GM23338 (cell line): ENCODE results near the gene TMEM53. TPM values are rescaled to one million over a fixed set of nuclear protein-coding genes. Genes with fewer than 3 reads are reported as not detected.

Source experiments
- ATAC-seq: fragments of 200-7000 bp; cut with Tn5 transposase; 3 replicates; pipeline ENCODE4 v1.9.1; 2020
- DNase-seq: peaks from one replicate; pipeline ENCODE4 v3.0.0-alpha.2; 2015; ENCODE audit warnings: low spot score
- H2AFZ ChIP-seq: fragments of 200-600 bp; sonication (generic); 2 replicates; pipeline ENCODE4 v1.8.0; 2016; ENCODE audit warnings: antibody characterized with exemption, mild to moderate bottlenecking, moderate library complexity
- H3F3A ChIP-seq: fragments of 200-600 bp; sonication (generic); replicated peaks from 2 replicates; pipeline ENCODE4 v1.8.0; 2017; ENCODE audit warnings: antibody characterized with exemption, mixed run types, low read depth
- H3K27ac ChIP-seq: fragments of 200-600 bp; sonication (generic); 2 replicates; pipeline ENCODE4 v1.6.1; 2016; ENCODE audit warnings: low read depth
- H3K27me3 ChIP-seq: fragments of 200-600 bp; sonication (generic); 2 replicates; pipeline ENCODE4 v1.8.0; 2016; ENCODE audit warnings: mild to moderate bottlenecking, mixed run types, moderate library complexity; ENCODE audit not compliant: insufficient read depth
- H3K36me3 ChIP-seq: fragments of 200-600 bp; sonication (generic); 2 replicates; pipeline ENCODE4 v1.8.0; 2016; ENCODE audit warnings: mild to moderate bottlenecking; ENCODE audit not compliant: insufficient read depth
- H3K4me1 ChIP-seq: fragments of 200-600 bp; sonication (generic); 2 replicates; pipeline ENCODE4 v1.8.0; 2016; ENCODE audit warnings: mild to moderate bottlenecking, moderate library complexity; ENCODE audit not compliant: insufficient read depth
- H3K4me2 ChIP-seq: fragments of 200-600 bp; sonication (generic); 2 replicates; pipeline ENCODE4 v1.7.1; 2017; ENCODE audit warnings: mixed run types
- H3K4me3 ChIP-seq: fragments of 200-600 bp; sonication (generic); 2 replicates; pipeline ENCODE4 v1.6.1; 2016; ENCODE audit warnings: mixed run types
- H3K79me2 ChIP-seq: fragments of 200-600 bp; sonication (generic); replicated peaks from 2 replicates; pipeline ENCODE4 v1.8.0; 2017; ENCODE audit warnings: mild to moderate bottlenecking; ENCODE audit not compliant: insufficient read depth
- H3K9me2 ChIP-seq: fragments of 200-600 bp; sonication (generic); 2 replicates; pipeline ENCODE4 v1.8.0; 2017; ENCODE audit not compliant: insufficient read depth
- H4K20me1 ChIP-seq: fragments of 200-600 bp; sonication (generic); replicated peaks from 2 replicates; pipeline ENCODE4 v1.8.0; 2017; ENCODE audit warnings: mild to moderate bottlenecking; ENCODE audit not compliant: insufficient read depth
- H3K27ac Mint-ChIP-seq: 2 replicates; pipeline ENCODE4 v1.8.0; 2020; ENCODE audit warnings: inconsistent platforms, mild to moderate bottlenecking, moderate library complexity, mixed read lengths
- H3K27me3 Mint-ChIP-seq: 3 replicates; pipeline ENCODE4 v1.8.0; 2022; ENCODE audit warnings: low read depth, mild to moderate bottlenecking, moderate library complexity, mixed read lengths, inconsistent platforms; ENCODE audit not compliant: insufficient read depth, poor library complexity
- H3K36me3 Mint-ChIP-seq: 3 replicates; pipeline ENCODE4 v1.8.0; 2021; ENCODE audit warnings: low read depth, mild to moderate bottlenecking, inconsistent platforms, moderate library complexity, mixed read lengths
- H3K4me1 Mint-ChIP-seq: 3 replicates; pipeline ENCODE4 v1.8.0; 2020; ENCODE audit warnings: mild to moderate bottlenecking, inconsistent platforms, mixed read lengths
- H3K4me3 Mint-ChIP-seq: 3 replicates; pipeline ENCODE4 v1.8.0; 2021; ENCODE audit warnings: moderate library complexity, mild to moderate bottlenecking, inconsistent platforms, mixed read lengths
- H3K9me3 Mint-ChIP-seq: 3 replicates; pipeline ENCODE4 v1.8.0; 2020; ENCODE audit warnings: moderate library complexity, mild to moderate bottlenecking, inconsistent platforms, mixed read lengths
- EZH2phosphoT487 ChIP-seq: fragments of 200-600 bp; sonication (generic); IDR thresholded peaks from one replicate; pipeline ENCODE4 v1.8.1; 2018; ENCODE audit warnings: antibody characterized with exemption; ENCODE audit not compliant: unreplicated experiment
- JUNB ChIP-seq: IDR thresholded peaks from one replicate; pipeline ENCODE4 v1.6.1; 2016; ENCODE audit warnings: antibody characterized with exemption; ENCODE audit not compliant: unreplicated experiment
- NANOG ChIP-seq: IDR thresholded peaks from 2 replicates; pipeline ENCODE4 v1.6.1; 2016; ENCODE audit warnings: antibody characterized with exemption, borderline replicate concordance
- STAT1 ChIP-seq: IDR thresholded peaks from one replicate; pipeline ENCODE4 v1.6.1; 2016; ENCODE audit warnings: antibody characterized with exemption; ENCODE audit not compliant: unreplicated experiment
- polyA plus RNA-seq: library from polyadenylated mRNA; unstranded; fragments of >200 nt; fragmentation: Nextera tagmentation; extraction: Ambion mirVana; gene quantifications from 2 replicates; pipeline ENCODE4 v1.2.1, GENCODE V29; 2016
- total RNA-seq: library from RNA; depleted of rRNA; stranded (reverse); fragments of >200 nt; shearing (Covaris generic); gene quantifications from 2 replicates; pipeline ENCODE4 v1.2.3, GENCODE V29; 2014
- TF ChIP-seq, protein P1 (sequence below): IDR thresholded peaks from one replicate; pipeline ENCODE4 v1.6.1; 2018; ENCODE audit warnings: antibody characterized with exemption; ENCODE audit not compliant: unreplicated experiment
- TF ChIP-seq, protein P2 (sequence below): fragments of 250-450 bp; sonication (Bioruptor Pico); IDR thresholded peaks from 2 replicates; pipeline ENCODE4 v1.5.0; 2020; ENCODE audit warnings: mild to moderate bottlenecking, moderate library complexity
- TF ChIP-seq, protein P3 (sequence below), 2 experiments: fragments of 200-600 bp in 1 of 2; sonication (generic) in 1 of 2; conservative IDR thresholded peaks; 2 replicates each; pipeline versions ENCODE4 v1.5.1 to v1.6.1; 2016 to 2017; ENCODE audit warnings: antibody characterized with exemption in 2 of 2, low read depth in 2 of 2, mild to moderate bottlenecking in 2 of 2, moderate library complexity in 1 of 2

TMEM53 gene
- total and polyA plus RNA-seq, 2 experiments from 2014 or later, result 15.4 to 20.8 TPM

DNA sequence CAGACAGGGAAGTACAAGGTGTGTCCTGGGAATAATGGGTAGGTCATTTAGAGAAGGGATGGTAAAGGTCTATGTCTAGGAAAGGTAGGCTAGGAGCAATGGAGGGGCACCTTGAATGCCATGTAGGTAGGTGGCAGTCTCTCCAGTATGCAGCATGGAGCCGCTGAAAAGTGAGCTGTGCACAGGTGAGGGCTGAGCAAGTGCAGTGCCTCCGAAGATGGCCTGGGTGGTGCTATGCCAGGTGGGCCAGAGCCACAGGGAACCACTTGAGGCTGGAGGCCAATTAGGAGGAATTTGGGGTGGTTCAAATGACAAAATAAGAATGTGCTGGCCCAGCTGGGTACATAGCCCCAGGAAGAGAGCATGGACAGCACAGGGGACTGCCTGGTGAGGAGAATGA lies 31.7 kb upstream of the TMEM53 start:
- Histone ChIP-seq H3K79me2 (no peaks in the 10 kb centered on the region), H4K20me1 (no peaks in the 10 kb centered on the region), H3K4me2 (no peak overlapping the region), H3K27ac (no peak overlapping the region), H3K9me2 (no peaks in the 10 kb centered on the region; the same call in 1 of the 2 replicates), H3K36me3 (no peaks in the 10 kb centered on the region), H2AFZ (no peak overlapping the region), H3F3A (peaks cover 3% of the 10 kb centered on the region), H3K27me3 (no peaks in the 10 kb centered on the region), H3K4me1 (no peaks in the 10 kb centered on the region; the same call in 1 of the 2 replicates), H3K4me3 (no peak overlapping the region)
- Mint-ChIP-seq H3K27me3 (peaks cover 9% of the 10 kb centered on the region), H3K36me3 (peaks cover 11% of the 10 kb centered on the region), H3K4me3 (no peak overlapping the region; the same call in 2 of the 3 replicates), H3K27ac (no peak overlapping the region), H3K4me1 (peaks cover 15% of the 10 kb centered on the region), H3K9me3 (peaks cover 13% of the 10 kb centered on the region)
- DNase-seq (no peak), ATAC-seq (peak; percentile 46)
- TF ChIP-seq EZH2phosphoT487 (no peak), NANOG (no peak), JUNB (no peak)

DNA sequence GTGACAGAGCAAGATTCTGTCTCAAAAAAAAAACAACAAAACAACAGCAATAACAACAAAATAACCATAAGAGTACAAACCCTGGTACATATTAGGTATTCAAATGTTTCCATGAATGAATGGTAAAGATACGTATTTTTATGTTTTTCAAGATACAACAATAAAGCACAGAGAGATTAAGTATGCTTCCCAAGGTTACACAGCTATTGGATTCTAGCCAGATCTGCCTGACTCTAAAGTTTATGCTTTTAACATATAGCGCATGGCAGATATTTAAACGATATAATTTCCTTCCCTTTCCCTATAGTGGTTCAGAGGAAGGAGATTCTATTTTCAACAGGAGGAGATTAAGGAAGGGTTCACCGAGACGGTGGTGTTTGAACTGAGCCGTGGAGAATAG lies 31.2 kb upstream of the TMEM53 start:
- Histone ChIP-seq H4K20me1 (no peaks in the 10 kb centered on the region), H3K4me3 (no peak overlapping the region), H3K27ac (no peak overlapping the region), H3K27me3 (no peaks in the 10 kb centered on the region), H3K9me2 (no peaks in the 10 kb centered on the region; the same call in 1 of the 2 replicates), H3K79me2 (no peaks in the 10 kb centered on the region), H3K36me3 (no peaks in the 10 kb centered on the region), H3K4me1 (no peaks in the 10 kb centered on the region; the same call in 1 of the 2 replicates), H3F3A (peaks cover 3% of the 10 kb centered on the region), H2AFZ (no peak overlapping the region), H3K4me2 (no peak overlapping the region)
- no peak for DNase-seq
- no peak overlapping the region for H3K27ac Mint-ChIP-seq
- TF ChIP-seq, protein P1, sequence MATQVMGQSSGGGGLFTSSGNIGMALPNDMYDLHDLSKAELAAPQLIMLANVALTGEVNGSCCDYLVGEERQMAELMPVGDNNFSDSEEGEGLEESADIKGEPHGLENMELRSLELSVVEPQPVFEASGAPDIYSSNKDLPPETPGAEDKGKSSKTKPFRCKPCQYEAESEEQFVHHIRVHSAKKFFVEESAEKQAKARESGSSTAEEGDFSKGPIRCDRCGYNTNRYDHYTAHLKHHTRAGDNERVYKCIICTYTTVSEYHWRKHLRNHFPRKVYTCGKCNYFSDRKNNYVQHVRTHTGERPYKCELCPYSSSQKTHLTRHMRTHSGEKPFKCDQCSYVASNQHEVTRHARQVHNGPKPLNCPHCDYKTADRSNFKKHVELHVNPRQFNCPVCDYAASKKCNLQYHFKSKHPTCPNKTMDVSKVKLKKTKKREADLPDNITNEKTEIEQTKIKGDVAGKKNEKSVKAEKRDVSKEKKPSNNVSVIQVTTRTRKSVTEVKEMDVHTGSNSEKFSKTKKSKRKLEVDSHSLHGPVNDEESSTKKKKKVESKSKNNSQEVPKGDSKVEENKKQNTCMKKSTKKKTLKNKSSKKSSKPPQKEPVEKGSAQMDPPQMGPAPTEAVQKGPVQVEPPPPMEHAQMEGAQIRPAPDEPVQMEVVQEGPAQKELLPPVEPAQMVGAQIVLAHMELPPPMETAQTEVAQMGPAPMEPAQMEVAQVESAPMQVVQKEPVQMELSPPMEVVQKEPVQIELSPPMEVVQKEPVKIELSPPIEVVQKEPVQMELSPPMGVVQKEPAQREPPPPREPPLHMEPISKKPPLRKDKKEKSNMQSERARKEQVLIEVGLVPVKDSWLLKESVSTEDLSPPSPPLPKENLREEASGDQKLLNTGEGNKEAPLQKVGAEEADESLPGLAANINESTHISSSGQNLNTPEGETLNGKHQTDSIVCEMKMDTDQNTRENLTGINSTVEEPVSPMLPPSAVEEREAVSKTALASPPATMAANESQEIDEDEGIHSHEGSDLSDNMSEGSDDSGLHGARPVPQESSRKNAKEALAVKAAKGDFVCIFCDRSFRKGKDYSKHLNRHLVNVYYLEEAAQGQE, result no peak
- TF ChIP-seq STAT1 (no peak), JUNB (no peak)
- TF ChIP-seq, protein P2, sequence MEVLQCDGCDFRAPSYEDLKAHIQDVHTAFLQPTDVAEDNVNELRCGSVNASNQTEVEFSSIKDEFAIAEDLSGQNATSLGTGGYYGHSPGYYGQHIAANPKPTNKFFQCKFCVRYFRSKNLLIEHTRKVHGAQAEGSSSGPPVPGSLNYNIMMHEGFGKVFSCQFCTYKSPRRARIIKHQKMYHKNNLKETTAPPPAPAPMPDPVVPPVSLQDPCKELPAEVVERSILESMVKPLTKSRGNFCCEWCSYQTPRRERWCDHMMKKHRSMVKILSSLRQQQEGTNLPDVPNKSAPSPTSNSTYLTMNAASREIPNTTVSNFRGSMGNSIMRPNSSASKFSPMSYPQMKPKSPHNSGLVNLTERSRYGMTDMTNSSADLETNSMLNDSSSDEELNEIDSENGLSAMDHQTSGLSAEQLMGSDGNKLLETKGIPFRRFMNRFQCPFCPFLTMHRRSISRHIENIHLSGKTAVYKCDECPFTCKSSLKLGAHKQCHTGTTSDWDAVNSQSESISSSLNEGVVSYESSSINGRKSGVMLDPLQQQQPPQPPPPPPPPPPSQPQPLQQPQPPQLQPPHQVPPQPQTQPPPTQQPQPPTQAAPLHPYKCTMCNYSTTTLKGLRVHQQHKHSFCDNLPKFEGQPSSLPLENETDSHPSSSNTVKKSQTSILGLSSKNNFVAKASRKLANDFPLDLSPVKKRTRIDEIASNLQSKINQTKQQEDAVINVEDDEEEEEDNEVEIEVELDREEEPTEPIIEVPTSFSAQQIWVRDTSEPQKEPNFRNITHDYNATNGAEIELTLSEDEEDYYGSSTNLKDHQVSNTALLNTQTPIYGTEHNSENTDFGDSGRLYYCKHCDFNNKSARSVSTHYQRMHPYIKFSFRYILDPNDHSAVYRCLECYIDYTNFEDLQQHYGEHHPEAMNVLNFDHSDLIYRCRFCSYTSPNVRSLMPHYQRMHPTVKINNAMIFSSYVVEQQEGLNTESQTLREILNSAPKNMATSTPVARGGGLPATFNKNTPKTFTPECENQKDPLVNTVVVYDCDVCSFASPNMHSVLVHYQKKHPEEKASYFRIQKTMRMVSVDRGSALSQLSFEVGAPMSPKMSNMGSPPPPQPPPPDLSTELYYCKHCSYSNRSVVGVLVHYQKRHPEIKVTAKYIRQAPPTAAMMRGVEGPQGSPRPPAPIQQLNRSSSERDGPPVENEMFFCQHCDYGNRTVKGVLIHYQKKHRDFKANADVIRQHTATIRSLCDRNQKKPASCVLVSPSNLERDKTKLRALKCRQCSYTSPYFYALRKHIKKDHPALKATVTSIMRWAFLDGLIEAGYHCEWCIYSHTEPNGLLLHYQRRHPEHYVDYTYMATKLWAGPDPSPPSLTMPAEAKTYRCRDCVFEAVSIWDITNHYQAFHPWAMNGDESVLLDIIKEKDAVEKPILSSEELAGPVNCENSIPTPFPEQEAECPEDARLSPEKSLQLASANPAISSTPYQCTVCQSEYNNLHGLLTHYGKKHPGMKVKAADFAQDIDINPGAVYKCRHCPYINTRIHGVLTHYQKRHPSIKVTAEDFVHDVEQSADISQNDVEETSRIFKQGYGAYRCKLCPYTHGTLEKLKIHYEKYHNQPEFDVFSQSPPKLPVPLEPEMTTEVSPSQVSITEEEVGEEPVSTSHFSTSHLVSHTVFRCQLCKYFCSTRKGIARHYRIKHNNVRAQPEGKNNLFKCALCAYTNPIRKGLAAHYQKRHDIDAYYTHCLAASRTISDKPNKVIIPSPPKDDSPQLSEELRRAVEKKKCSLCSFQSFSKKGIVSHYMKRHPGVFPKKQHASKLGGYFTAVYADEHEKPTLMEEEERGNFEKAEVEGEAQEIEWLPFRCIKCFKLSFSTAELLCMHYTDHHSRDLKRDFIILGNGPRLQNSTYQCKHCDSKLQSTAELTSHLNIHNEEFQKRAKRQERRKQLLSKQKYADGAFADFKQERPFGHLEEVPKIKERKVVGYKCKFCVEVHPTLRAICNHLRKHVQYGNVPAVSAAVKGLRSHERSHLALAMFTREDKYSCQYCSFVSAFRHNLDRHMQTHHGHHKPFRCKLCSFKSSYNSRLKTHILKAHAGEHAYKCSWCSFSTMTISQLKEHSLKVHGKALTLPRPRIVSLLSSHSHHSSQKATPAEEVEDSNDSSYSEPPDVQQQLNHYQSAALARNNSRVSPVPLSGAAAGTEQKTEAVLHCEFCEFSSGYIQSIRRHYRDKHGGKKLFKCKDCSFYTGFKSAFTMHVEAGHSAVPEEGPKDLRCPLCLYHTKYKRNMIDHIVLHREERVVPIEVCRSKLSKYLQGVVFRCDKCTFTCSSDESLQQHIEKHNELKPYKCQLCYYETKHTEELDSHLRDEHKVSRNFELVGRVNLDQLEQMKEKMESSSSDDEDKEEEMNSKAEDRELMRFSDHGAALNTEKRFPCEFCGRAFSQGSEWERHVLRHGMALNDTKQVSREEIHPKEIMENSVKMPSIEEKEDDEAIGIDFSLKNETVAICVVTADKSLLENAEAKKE, result no peak
- TF ChIP-seq, protein P3, sequence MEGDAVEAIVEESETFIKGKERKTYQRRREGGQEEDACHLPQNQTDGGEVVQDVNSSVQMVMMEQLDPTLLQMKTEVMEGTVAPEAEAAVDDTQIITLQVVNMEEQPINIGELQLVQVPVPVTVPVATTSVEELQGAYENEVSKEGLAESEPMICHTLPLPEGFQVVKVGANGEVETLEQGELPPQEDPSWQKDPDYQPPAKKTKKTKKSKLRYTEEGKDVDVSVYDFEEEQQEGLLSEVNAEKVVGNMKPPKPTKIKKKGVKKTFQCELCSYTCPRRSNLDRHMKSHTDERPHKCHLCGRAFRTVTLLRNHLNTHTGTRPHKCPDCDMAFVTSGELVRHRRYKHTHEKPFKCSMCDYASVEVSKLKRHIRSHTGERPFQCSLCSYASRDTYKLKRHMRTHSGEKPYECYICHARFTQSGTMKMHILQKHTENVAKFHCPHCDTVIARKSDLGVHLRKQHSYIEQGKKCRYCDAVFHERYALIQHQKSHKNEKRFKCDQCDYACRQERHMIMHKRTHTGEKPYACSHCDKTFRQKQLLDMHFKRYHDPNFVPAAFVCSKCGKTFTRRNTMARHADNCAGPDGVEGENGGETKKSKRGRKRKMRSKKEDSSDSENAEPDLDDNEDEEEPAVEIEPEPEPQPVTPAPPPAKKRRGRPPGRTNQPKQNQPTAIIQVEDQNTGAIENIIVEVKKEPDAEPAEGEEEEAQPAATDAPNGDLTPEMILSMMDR (conservative IDR thresholded peaks at IDR 0.05; ENCODE audit: low read depth in 2 of 2), result no peak
- H3K9me3 Mint-ChIP-seq, result peaks cover 13% of the 10 kb centered on the region
- H3K27me3 Mint-ChIP-seq, result peaks cover 7% of the 10 kb centered on the region
- ATAC-seq, result no peak
- H3K4me3 Mint-ChIP-seq, result no peak overlapping the region; the same call in 2 of the 3 replicates
- peaks cover 15% of the 10 kb centered on the region for H3K4me1 Mint-ChIP-seq
- peaks cover 11% of the 10 kb centered on the region for H3K36me3 Mint-ChIP-seq
